Psoas muscle (tissue), 8 donors: ENCODE measurements around the gene DLG4. TPM values are rescaled to one million over a fixed set of nuclear protein-coding genes. Genes with fewer than 3 reads are reported as not detected.

Experiments used
- ATAC-seq, 4 donors: fragments of 200-7000 bp; cut with Tn5 transposase; one replicate each; pipeline ENCODE4 v1.9.1; 2020; ENCODE audit warnings: moderate library complexity in 3 of 4, mild to moderate bottlenecking in 2 of 4
- DNase-seq, 2 donors: peaks; one replicate each; pipeline ENCODE4 v3.0.0-alpha.2; 2020
- H3K27ac ChIP-seq: fragments of 200-600 bp; one replicate; pipeline ENCODE4 v1.8.0; 2022
- H3K27me3 ChIP-seq, 3 donors: fragments of 200-600 bp in 1 of 3; one replicate each; pipeline versions ENCODE4 v1.6.1 to v1.8.0; 2013 to 2022; ENCODE audit warnings: low read length in 2 of 3, mild to moderate bottlenecking in 2 of 3, moderate library complexity in 1 of 3; ENCODE audit not compliant: insufficient read depth in 3 of 3
- H3K36me3 ChIP-seq, 2 donors: fragments of 200-600 bp in 1 of 2; one replicate each; pipeline versions ENCODE4 v1.6.1 to v1.8.0; 2013 to 2022; ENCODE audit warnings: low read depth in 1 of 2, mild to moderate bottlenecking in 1 of 2, moderate library complexity in 1 of 2; ENCODE audit not compliant: insufficient read depth in 1 of 2
- H3K4me1 ChIP-seq: fragments of 200-600 bp; one replicate; pipeline ENCODE4 v1.8.0; 2022
- H3K4me3 ChIP-seq: fragments of 200-600 bp; one replicate; pipeline ENCODE4 v1.8.0; 2022; ENCODE audit warnings: mild to moderate bottlenecking
- H3K9me3 ChIP-seq: fragments of 200-600 bp; one replicate; pipeline ENCODE4 v1.8.0; 2022
- CTCF ChIP-seq: fragments of 200-600 bp; IDR thresholded peaks from one replicate; pipeline ENCODE4 v1.8.0; 2022; ENCODE audit warnings: antibody characterized with exemption
- WGBS, 3 donors: extraction: QIAGEN DNeasy Blood & Tissue Kit; methylation state at CpG; one replicate each; pipeline versions ENCODE4 v1.1.6 to v1.1.7; 2013; 5-methylcytosine and 5-hydroxymethylcytosine counted together
- intact Hi-C, 2 donors: fragments of 100-400 bp; cut with DNase I; formaldehyde crosslinking; loops; one replicate each; pipeline versions ENCODE4 v1.11.0 to v1.14.2; 2022
- polyA plus RNA-seq, 3 donors: library from polyadenylated mRNA; stranded (reverse); fragments of 200-250 nt; gene quantifications; one replicate each; pipeline ENCODE4 v1.2.3, GENCODE V29; 2013
- total RNA-seq, 4 donors: library from RNA; stranded (reverse); fragmentation: NEBNext Ultra II Directional in 2 of 4; extraction: Animal tissue kit (Norgen Biotek cat#: 25700) in 2 of 4; gene quantifications; one replicate each; pipeline versions ENCODE4 v1.2.1 to v1.2.4, GENCODE V29; 2021 to 2023
- donor health status: healthy with polysubstance abuse.
- donor health status: DM: no; HTN: no; CAD: no; lungs with moderate emphysema.
- donor health status: Bipolar disorder and iron deficiency.
- donor health status: healthy.
- donor health status: DM: yes; HTN: yes; CAD: no.
- donor health status: DM: no; HTN: no; CAD: no.
- donor health status: DM: no; HTN: no; CAD: no.
- donor health status: DM: yes; HTN: yes; CAD: no.

DLG4 gene
- total and polyA plus RNA-seq, 7 donors = 1.5 to 8.9 (median 5.0) TPM

GRCh38 chr17:7211491-7212273 lies 8.0 kb downstream of the DLG4 start:
- peaks cover 4% of the 10 kb centered on the region for H3K4me1 ChIP-seq
- no peak overlapping the region for H3K27ac ChIP-seq
- intact Hi-C loops = no loop called here
- H3K9me3 ChIP-seq = no peaks in the 10 kb centered on the region
- WGBS, 3 donors = 32 to 43% (median 32%) methylated on average over 15 to 37 of the region's 37 CpGs
- TF ChIP-seq CTCF = no peak
- peak; percentile 10 to 27 for DNase-seq
- no peak overlapping the region for H3K4me3 ChIP-seq
- H3K27me3 ChIP-seq = peaks cover 0 to 22% (median 3%) of the 10 kb centered on the region in 3 donors
- ATAC-seq = no peak
- no peaks in the 10 kb centered on the region for H3K36me3 ChIP-seq

GRCh38 chr17:7208754-7209460 lies 10.7 kb downstream of the DLG4 start:
- H3K4me3 ChIP-seq = no peak overlapping the region
- DNase-seq (no peak), ATAC-seq (no peak)
- H3K4me1 ChIP-seq = peaks cover 7% of the 10 kb centered on the region
- intact Hi-C loops = no loop called here
- TF ChIP-seq CTCF = no peak
- no peaks in the 10 kb centered on the region for H3K9me3 ChIP-seq
- WGBS, 3 donors = 82 to 90% (median 86%) methylated on average over 9 of the region's 9 CpGs
- H3K27ac ChIP-seq = no peak overlapping the region
- no peaks in the 10 kb centered on the region for H3K36me3 ChIP-seq
- H3K27me3 ChIP-seq = peaks cover 0 to 36% (median 3%) of the 10 kb centered on the region in 3 donors

- intact Hi-C loops = no loop called here
- WGBS, 3 donors = 56 to 67% (median 58%) methylated on average over 17 to 21 of the region's 21 CpGs
- no peaks in the 10 kb centered on the region for H3K36me3 ChIP-seq
- no peak overlapping the region for H3K4me3 ChIP-seq
- H3K27me3 ChIP-seq = peaks cover 0 to 29% (median 3%) of the 10 kb centered on the region in 3 donors
- H3K27ac ChIP-seq = no peak overlapping the region
- ATAC-seq (no peak), DNase-seq (no peak)
- H3K9me3 ChIP-seq = no peaks in the 10 kb centered on the region
- peaks cover 7% of the 10 kb centered on the region for H3K4me1 ChIP-seq
- no peak for TF ChIP-seq CTCF
Observed at GRCh38 chr17:7208027-7208571, 11.5 kb downstream of the DLG4 start.

- TF ChIP-seq CTCF = no peak
- 82 to 86% (median 82%) methylated on average over 17 to 24 of the region's 24 CpGs for WGBS, 3 donors
- Histone ChIP-seq H3K4me1 (peaks cover 7% of the 10 kb centered on the region), H3K27me3 (peaks cover 0 to 23% (median 3%) of the 10 kb centered on the region in 3 donors), H3K36me3 (peaks cover 0 to 6% of the 10 kb centered on the region in 2 donors), H3K27ac (no peak overlapping the region), H3K4me3 (no peak overlapping the region), H3K9me3 (no peaks in the 10 kb centered on the region)
- DNase-seq (no peak), ATAC-seq (no peak)
- intact Hi-C loops = no loop called here
Observed at GRCh38 chr17:7207120-7208001, 12.3 kb downstream of the DLG4 start.
